Tibial artery (tissue), 4 donors: Measurements from ENCODE around the gene TMED7.

Experiments used
- DNase-seq, 2 donors: peaks; one replicate each; pipeline ENCODE4 v3.0.0-alpha.2; 2019
- H3K27ac ChIP-seq, 2 donors: fragments of 200-600 bp; sonication (generic) in 1 of 2; 1 replicate in 1 of 2; 2 replicates in 1 of 2; pipeline ENCODE4 v1.5.1; 2018 to 2019; ENCODE audit warnings: mild to moderate bottlenecking in 1 of 2
- H3K27me3 ChIP-seq, 2 donors: fragments of 200-600 bp; sonication (generic) in 1 of 2; one replicate each; pipeline versions ENCODE4 v1.5.1 to v1.6.0; 2016 to 2019
- H3K36me3 ChIP-seq, 3 donors: fragments of 200-600 bp; sonication (generic) in 2 of 3; one replicate each; pipeline ENCODE4 v1.5.1; 2016 to 2019; ENCODE audit warnings: mild to moderate bottlenecking in 2 of 3
- H3K4me1 ChIP-seq, 4 donors: fragments of 200-600 bp; sonication (generic) in 2 of 4; 1 replicate in 3 of 4; 2 replicates in 1 of 4; pipeline ENCODE4 v1.5.1; 2016 to 2019
- H3K4me3 ChIP-seq, 2 donors: fragments of 200-600 bp; sonication (generic) in 1 of 2; 1 replicate in 1 of 2; 2 replicates in 1 of 2; pipeline ENCODE4 v1.5.1; 2018 to 2019; ENCODE audit warnings: mild to moderate bottlenecking in 2 of 2
- H3K9me3 ChIP-seq, 3 donors: fragments of 200-600 bp; sonication (generic) in 1 of 3; one replicate each; pipeline ENCODE4 v1.5.1; 2016 to 2019
- intact Hi-C: fragments of 100-400 bp; cut with DNase I; formaldehyde crosslinking; loops from one replicate; pipeline ENCODE4 v1.15.0; 2023; ENCODE audit warnings: low total_unique reads
- TF ChIP-seq, protein P1 (sequence below), 2 experiments: fragments of 200-600 bp in 1 of 2; fragments of 450-650 bp in 1 of 2; IDR thresholded peaks; one replicate each; pipeline ENCODE4 v1.5.1; 2017 to 2019; ENCODE audit warnings: antibody characterized with exemption in 2 of 2, mild to moderate bottlenecking in 1 of 2, moderate library complexity in 1 of 2

TMED7 gene

DNA sequence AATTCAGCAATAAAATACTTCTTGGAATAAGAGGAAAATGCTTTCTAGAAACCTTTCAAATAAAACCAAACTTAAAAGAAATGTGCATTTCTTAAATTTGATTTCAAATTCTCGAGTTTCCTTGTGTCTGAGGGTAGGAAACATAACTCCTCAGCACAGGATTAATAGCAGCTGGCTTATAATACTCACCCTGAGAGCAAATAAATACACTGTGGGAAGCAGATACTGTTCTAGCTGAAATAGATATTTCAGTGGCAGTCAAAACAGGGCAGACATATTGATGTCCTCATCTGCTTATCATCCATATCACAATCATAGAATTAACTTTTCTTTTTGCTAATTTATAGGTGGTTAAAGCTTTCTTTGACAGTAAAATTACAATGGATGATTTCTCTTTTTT lies 57.2 kb downstream of the TMED7 start:
- Histone ChIP-seq H3K4me1 (no peaks in the 10 kb centered on the region), H3K36me3 (no peaks in the 10 kb centered on the region), H3K4me3 (no peak overlapping the region), H3K9me3 (no peaks in the 10 kb centered on the region), H3K27me3 (no peaks in the 10 kb centered on the region), H3K27ac (no peak overlapping the region)
- no peak for DNase-seq
- intact Hi-C loops, result no loop called here
- TF ChIP-seq, protein P1, sequence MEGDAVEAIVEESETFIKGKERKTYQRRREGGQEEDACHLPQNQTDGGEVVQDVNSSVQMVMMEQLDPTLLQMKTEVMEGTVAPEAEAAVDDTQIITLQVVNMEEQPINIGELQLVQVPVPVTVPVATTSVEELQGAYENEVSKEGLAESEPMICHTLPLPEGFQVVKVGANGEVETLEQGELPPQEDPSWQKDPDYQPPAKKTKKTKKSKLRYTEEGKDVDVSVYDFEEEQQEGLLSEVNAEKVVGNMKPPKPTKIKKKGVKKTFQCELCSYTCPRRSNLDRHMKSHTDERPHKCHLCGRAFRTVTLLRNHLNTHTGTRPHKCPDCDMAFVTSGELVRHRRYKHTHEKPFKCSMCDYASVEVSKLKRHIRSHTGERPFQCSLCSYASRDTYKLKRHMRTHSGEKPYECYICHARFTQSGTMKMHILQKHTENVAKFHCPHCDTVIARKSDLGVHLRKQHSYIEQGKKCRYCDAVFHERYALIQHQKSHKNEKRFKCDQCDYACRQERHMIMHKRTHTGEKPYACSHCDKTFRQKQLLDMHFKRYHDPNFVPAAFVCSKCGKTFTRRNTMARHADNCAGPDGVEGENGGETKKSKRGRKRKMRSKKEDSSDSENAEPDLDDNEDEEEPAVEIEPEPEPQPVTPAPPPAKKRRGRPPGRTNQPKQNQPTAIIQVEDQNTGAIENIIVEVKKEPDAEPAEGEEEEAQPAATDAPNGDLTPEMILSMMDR (IDR thresholded peaks at IDR 0.05), result no peak

GRCh38 chr5:115565233-115565632 lies 60.6 kb downstream of the TMED7 start:
- Histone ChIP-seq H3K27me3 (peaks cover 0 to 4% of the 10 kb centered on the region in 2 donors), H3K4me3 (no peak overlapping the region), H3K36me3 (no peaks in the 10 kb centered on the region), H3K9me3 (no peaks in the 10 kb centered on the region), H3K4me1 (no peaks in the 10 kb centered on the region), H3K27ac (no peak overlapping the region)
- TF ChIP-seq, protein P1 (IDR thresholded peaks at IDR 0.05), result no peak
- intact Hi-C loops, result no loop called here
- no peak for DNase-seq
